Activated T-helper 1 cell treated with anti-CD3 and anti-CD28 coated beads, Interleukin-12 subunit alpha, Interleukin-12 subunit beta, Interleukin-2, Interleukin-4 antibody, amounts not matched to agents 30 ng/mL and 10 ng/mL and 1 ng/mL, durations not matched to agents 14 hours and 24 hours and 36 hours (primary cell): Measurements from ENCODE around the gene DHX15. TPM values are rescaled to one million over a fixed set of nuclear protein-coding genes. Genes with fewer than 3 reads are reported as not detected.

Experiments
- DNase-seq: peaks from one replicate; pipeline ENCODE4 v3.0.0; 2021; ENCODE audit warnings: low spot score
- H3K27ac Mint-ChIP-seq: one replicate; pipeline ENCODE4 v1.8.0; 2021; ENCODE audit warnings: mild to moderate bottlenecking, mixed read lengths
- H3K27me3 Mint-ChIP-seq: one replicate; pipeline ENCODE4 v1.8.0; 2022; ENCODE audit warnings: mild to moderate bottlenecking, moderate library complexity, mixed read lengths; ENCODE audit not compliant: insufficient read depth
- H3K36me3 Mint-ChIP-seq: one replicate; pipeline ENCODE4 v1.8.0; 2021; ENCODE audit warnings: low read depth, mixed read lengths
- H3K4me1 Mint-ChIP-seq: one replicate; pipeline ENCODE4 v1.8.0; 2021; ENCODE audit warnings: low read depth, mixed read lengths
- H3K4me3 Mint-ChIP-seq: one replicate; pipeline ENCODE4 v1.8.0; 2021; ENCODE audit warnings: mild to moderate bottlenecking, moderate library complexity, mixed read lengths
- H3K9me3 Mint-ChIP-seq: one replicate; pipeline ENCODE4 v1.8.0; 2021; ENCODE audit warnings: mixed read lengths
- intact Hi-C: fragments of 100-400 bp; cut with micrococcal nuclease; formaldehyde crosslinking; loops from one replicate; pipeline ENCODE4 v1.15.1; 2024
- total RNA-seq: library from RNA; stranded (reverse); gene quantifications from 2 replicates; pipeline ENCODE4 v1.2.3, GENCODE V29; 2022

The DHX15 gene
- total RNA-seq, 1 donor from 2014 or later = 246 TPM

GRCh38 chr4:24603343-24603742, 19.0 kb upstream of the DHX15 start:
- H3K4me1 Mint-ChIP-seq = no peaks in the 10 kb centered on the region
- H3K36me3 Mint-ChIP-seq = no peaks in the 10 kb centered on the region
- no peak for DNase-seq
- H3K27ac Mint-ChIP-seq = no peak overlapping the region
- intact Hi-C loops = no loop called here
- no peak overlapping the region for H3K4me3 Mint-ChIP-seq
- H3K27me3 Mint-ChIP-seq = peaks cover 3% of the 10 kb centered on the region
- no peaks in the 10 kb centered on the region for H3K9me3 Mint-ChIP-seq

- no peak overlapping the region for H3K4me3 Mint-ChIP-seq
- no peak overlapping the region for H3K27ac Mint-ChIP-seq
- DNase-seq = no peak
- H3K36me3 Mint-ChIP-seq = no peaks in the 10 kb centered on the region
- peaks cover 3% of the 10 kb centered on the region for H3K27me3 Mint-ChIP-seq
- intact Hi-C loops = no loop called here
- H3K9me3 Mint-ChIP-seq = peaks cover 4% of the 10 kb centered on the region
- no peaks in the 10 kb centered on the region for H3K4me1 Mint-ChIP-seq
Measured at GRCh38 chr4:24601121-24601520, 16.8 kb upstream of the DHX15 start.

- Mint-ChIP-seq H3K27ac (no peak overlapping the region), H3K27me3 (peaks cover 3% of the 10 kb centered on the region), H3K4me3 (no peak overlapping the region), H3K36me3 (no peaks in the 10 kb centered on the region), H3K4me1 (no peaks in the 10 kb centered on the region), H3K9me3 (peaks cover 4% of the 10 kb centered on the region)
- no peak for DNase-seq
- intact Hi-C loops = no loop called here
Measured at GRCh38 chr4:24599275-24599674, 14.9 kb upstream of the DHX15 start.

GRCh38 chr4:24598025-24598424, 13.7 kb upstream of the DHX15 start:
- Mint-ChIP-seq H3K27ac (no peak overlapping the region), H3K27me3 (peaks cover 1% of the 10 kb centered on the region), H3K4me3 (no peak overlapping the region), H3K36me3 (no peaks in the 10 kb centered on the region), H3K9me3 (peaks cover 4% of the 10 kb centered on the region), H3K4me1 (no peaks in the 10 kb centered on the region)
- DNase-seq = no peak
- intact Hi-C loops = no loop called here

- H3K4me1 Mint-ChIP-seq = no peaks in the 10 kb centered on the region
- H3K4me3 Mint-ChIP-seq = no peak overlapping the region
- intact Hi-C loops = no loop called here
- DNase-seq = no peak
- no peak overlapping the region for H3K27ac Mint-ChIP-seq
- peaks cover 17% of the 10 kb centered on the region for H3K9me3 Mint-ChIP-seq
- H3K36me3 Mint-ChIP-seq = peaks cover 1% of the 10 kb centered on the region
- peaks cover 3% of the 10 kb centered on the region for H3K27me3 Mint-ChIP-seq
Measured at GRCh38 chr4:24595659-24596058, 11.3 kb upstream of the DHX15 start.

- intact Hi-C loops = no loop called here
- Mint-ChIP-seq H3K4me1 (no peaks in the 10 kb centered on the region), H3K27ac (no peak overlapping the region), H3K27me3 (peaks cover 3% of the 10 kb centered on the region), H3K9me3 (peaks cover 23% of the 10 kb centered on the region), H3K4me3 (no peak overlapping the region), H3K36me3 (peaks cover 2% of the 10 kb centered on the region)
- DNase-seq = no peak
Measured at GRCh38 chr4:24594887-24595286, 10.5 kb upstream of the DHX15 start.

- peaks cover 24% of the 10 kb centered on the region for H3K9me3 Mint-ChIP-seq
- H3K36me3 Mint-ChIP-seq = peaks cover 4% of the 10 kb centered on the region
- H3K27me3 Mint-ChIP-seq = peaks cover 3% of the 10 kb centered on the region
- DNase-seq = no peak
- no peak overlapping the region for H3K27ac Mint-ChIP-seq
- H3K4me1 Mint-ChIP-seq = no peaks in the 10 kb centered on the region
- H3K4me3 Mint-ChIP-seq = no peak overlapping the region
- intact Hi-C loops = loop anchor here (10.0 kb wide), 1 partner anchor 1325 kb away; the partner anchor contains the start of gene SMIM20
Measured at GRCh38 chr4:24589448-24589847, 5.1 kb upstream of the DHX15 start.

GRCh38 chr4:24588216-24588954, 4.0 kb upstream of the DHX15 start:
- intact Hi-C loops = loop anchor here (10.0 kb wide), 1 partner anchor 1326 kb away; the partner anchor contains the start of gene SMIM20
- H3K27me3 Mint-ChIP-seq = peaks cover 3% of the 10 kb centered on the region
- peaks cover 24% of the 10 kb centered on the region for H3K9me3 Mint-ChIP-seq
- no peak overlapping the region for H3K4me3 Mint-ChIP-seq
- no peak for DNase-seq
- no peaks in the 10 kb centered on the region for H3K4me1 Mint-ChIP-seq
- H3K36me3 Mint-ChIP-seq = peaks cover 6% of the 10 kb centered on the region
- no peak overlapping the region for H3K27ac Mint-ChIP-seq

- Mint-ChIP-seq H3K27me3 (peaks cover 2% of the 10 kb centered on the region), H3K4me3 (peak overlapping the region; percentile 100), H3K36me3 (peaks cover 34% of the 10 kb centered on the region), H3K9me3 (no peaks in the 10 kb centered on the region), H3K4me1 (peaks cover 32% of the 10 kb centered on the region), H3K27ac (peak overlapping the region; percentile 100)
- peak; percentile 38 for DNase-seq
- intact Hi-C loops = loop anchor here (1.0 to 10.0 kb wide), 11 partner anchors 9 to 1331 kb away; partner anchors contain the start of genes ANAPC4, PI4K2B, SEPSECS and SMIM20
Measured at GRCh38 chr4:24583451-24584210, 723 bp downstream of the DHX15 start.

GRCh38 chr4:24582235-24582832, 2.0 kb downstream of the DHX15 start:
- no peaks in the 10 kb centered on the region for H3K9me3 Mint-ChIP-seq
- intact Hi-C loops = loop anchor here (1.0 to 10.0 kb wide), 7 partner anchors 12 to 1332 kb away; partner anchors contain the start of genes SMIM20 and ZCCHC4
- H3K27ac Mint-ChIP-seq = peak overlapping the region; percentile 51
- peak overlapping the region; percentile 100 for H3K4me3 Mint-ChIP-seq
- H3K4me1 Mint-ChIP-seq = peaks cover 44% of the 10 kb centered on the region
- DNase-seq = no peak
- peaks cover 44% of the 10 kb centered on the region for H3K36me3 Mint-ChIP-seq
- H3K27me3 Mint-ChIP-seq = no peaks in the 10 kb centered on the region

- no peaks in the 10 kb centered on the region for H3K27me3 Mint-ChIP-seq
- no peak overlapping the region for H3K27ac Mint-ChIP-seq
- no peaks in the 10 kb centered on the region for H3K9me3 Mint-ChIP-seq
- intact Hi-C loops = no loop called here
- H3K4me3 Mint-ChIP-seq = peak overlapping the region; percentile 37
- H3K4me1 Mint-ChIP-seq = peaks cover 70% of the 10 kb centered on the region
- peaks cover 66% of the 10 kb centered on the region for H3K36me3 Mint-ChIP-seq
- no peak for DNase-seq
Measured at GRCh38 chr4:24578364-24578763, 6.0 kb downstream of the DHX15 start.

- Mint-ChIP-seq H3K4me3 (no peak overlapping the region), H3K4me1 (peaks cover 67% of the 10 kb centered on the region), H3K27ac (no peak overlapping the region), H3K36me3 (peaks cover 52% of the 10 kb centered on the region), H3K27me3 (no peaks in the 10 kb centered on the region), H3K9me3 (no peaks in the 10 kb centered on the region)
- DNase-seq = no peak
- intact Hi-C loops = no loop called here
Measured at GRCh38 chr4:24576276-24576675, 8.1 kb downstream of the DHX15 start.

GRCh38 chr4:24574236-24574635, 10.1 kb downstream of the DHX15 start:
- Mint-ChIP-seq H3K4me1 (peaks cover 82% of the 10 kb centered on the region), H3K36me3 (peaks cover 64% of the 10 kb centered on the region), H3K27ac (no peak overlapping the region), H3K27me3 (no peaks in the 10 kb centered on the region), H3K4me3 (no peak overlapping the region), H3K9me3 (no peaks in the 10 kb centered on the region)
- DNase-seq = no peak
- intact Hi-C loops = loop anchor here (1.0 kb wide), 1 partner anchor 9 kb away; no protein-coding TSS in a partner anchor
